NCI-H82 (cell line): ENCODE results near the gene SPI1.
A peak's percentile ranks its signal among the peaks of the same experiment; 100 is the strongest.
"Not testable (repeated sequence)": the region's sequence is repeated elsewhere in the genome, so short reads cannot be mapped to it uniquely, and the experiment has no call there.

Experiments used
- DNase-seq: peaks from one replicate; lab custom pipeline; 2025; lab: John Stamatoyannopoulos, UW

SPI1 gene

DNA sequence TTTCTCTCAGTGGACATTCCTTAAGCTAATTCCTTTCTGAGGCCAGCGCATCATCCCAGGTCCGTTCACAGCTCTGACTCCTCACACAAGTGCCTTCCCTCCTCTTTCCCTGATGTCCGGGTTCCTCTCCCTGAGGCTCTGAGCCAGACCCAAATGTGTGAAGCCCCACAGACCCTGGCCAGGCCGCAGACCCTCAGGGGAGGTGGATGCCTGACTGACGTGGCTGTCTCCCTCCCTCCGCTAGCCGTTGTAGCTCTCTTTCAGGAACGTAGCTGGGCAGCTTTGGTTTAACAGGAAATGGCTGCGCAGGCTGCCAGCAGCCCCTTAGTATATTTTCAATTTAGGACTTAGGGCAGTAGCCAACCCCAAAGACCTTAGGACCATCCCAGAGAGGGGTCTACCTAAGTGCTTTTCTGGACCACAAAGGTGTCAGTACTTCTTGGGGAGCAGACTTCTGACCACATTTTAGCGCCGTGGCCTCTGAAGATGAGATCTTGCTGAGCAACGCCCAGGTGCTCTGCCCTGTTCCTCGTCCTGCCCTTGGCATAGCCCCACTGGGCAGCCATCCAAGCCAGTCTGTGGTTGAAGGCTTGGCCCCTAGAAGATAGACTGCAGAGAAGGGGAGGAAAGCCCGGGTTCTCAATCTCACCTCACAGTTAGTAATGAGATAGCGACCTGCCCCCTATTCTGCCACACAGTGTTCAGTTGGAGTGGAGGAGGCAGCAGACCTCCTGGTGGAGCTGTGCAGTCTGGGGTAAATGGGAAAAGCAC lies 52.9 kb downstream of the SPI1 start:
- no peak for DNase-seq

DNA sequence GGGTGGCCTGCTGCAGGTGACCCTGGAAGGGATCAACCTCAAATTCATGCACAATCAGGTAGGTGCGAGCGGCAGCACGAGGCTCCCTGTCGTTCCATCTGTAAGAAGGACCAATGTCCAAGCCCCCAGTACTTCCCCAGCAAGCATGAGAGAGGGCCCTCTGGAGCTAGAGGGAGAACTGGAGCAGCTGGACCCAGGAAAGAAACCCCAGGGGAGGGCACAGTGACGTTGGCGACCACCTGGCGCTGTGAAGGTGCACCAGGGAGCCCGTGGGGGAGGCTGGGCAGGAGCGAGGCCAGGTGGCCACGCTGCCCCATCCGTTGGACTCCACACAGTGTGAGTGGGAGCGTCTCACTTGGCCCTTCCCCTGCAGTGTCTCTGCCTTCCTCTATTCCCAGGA lies 53.8 kb downstream of the SPI1 start:
- no peak for DNase-seq

DNA sequence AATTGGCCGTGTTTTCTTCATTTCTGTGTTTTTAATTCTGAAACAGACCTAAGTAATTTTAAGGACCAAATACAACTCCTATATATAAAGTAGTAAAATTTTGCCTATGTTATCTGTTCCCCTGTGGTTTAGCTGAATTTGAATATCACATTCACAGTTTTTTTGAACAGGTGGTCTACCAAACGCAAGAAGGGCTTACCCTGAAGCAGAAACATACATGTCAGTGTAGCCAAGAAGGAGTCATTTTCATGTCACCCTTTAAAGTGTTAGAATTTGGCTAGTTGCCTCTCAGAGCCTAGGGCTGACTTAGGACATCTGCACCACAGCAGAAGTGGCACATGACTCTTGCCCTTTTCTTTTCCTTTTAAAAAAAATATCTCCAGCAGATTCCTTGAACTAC lies 60.2 kb downstream of the SPI1 start:
- no peak for DNase-seq

DNA sequence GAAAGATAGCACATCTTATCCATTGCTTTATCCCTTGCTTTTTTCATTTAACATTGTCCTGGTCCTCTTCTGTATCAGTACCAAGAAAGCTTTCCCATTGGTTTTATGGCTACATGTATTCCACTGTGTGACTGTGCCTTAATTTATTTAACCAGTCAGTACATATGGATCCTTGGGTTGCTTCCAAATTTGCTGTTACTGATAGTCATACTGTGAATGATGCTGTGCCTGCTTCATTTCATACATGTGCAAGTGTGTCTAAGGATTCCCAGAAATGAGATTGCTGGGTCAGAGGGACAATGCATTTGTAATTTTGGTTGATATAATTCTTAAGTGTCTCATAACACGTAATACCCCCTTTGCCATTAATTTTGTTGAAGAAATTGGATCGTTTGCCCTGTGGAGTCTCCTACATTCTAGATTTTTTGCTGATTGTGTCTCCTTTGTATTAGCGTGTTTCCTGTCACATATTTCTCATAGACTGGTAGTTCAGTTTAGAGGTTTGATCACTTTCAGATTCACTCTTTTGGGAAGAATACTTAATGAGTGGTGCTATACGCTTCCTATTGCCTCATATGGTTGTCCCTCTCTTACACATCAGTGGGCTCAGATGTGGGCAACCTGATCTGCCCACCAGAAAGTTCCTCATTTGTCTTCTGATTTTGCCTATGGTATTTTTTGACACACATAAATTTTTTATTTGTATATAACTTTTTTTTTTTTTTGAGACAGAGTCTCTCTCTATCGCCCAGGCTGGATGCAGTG lies 61.1 kb downstream of the SPI1 start:
- no peak for DNase-seq

DNA sequence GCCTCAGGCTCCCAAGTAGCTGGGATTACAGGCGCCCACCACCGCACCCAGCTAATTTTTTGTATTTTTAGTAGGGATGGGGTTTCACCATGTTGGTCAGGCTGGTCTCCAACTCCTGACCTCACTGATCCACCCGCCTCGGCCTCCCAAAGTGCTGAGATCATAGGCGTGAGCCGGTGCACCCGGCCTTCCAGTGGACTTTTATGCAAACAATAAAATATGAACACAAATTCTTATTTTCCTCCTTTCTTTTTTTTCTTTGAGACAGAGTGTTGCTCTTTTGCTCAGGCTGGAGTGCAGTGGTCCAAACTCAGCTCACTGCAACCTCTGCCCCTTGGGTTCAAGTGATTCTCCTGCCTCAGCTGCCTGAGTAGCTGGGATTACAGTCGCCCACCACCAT lies 61.8 kb downstream of the SPI1 start:
- not testable (repeated sequence) for DNase-seq

- DNase-seq = no peak
Measured at GRCh38 chr11:47314992-47315391, 63.4 kb downstream of the SPI1 start.

DNA sequence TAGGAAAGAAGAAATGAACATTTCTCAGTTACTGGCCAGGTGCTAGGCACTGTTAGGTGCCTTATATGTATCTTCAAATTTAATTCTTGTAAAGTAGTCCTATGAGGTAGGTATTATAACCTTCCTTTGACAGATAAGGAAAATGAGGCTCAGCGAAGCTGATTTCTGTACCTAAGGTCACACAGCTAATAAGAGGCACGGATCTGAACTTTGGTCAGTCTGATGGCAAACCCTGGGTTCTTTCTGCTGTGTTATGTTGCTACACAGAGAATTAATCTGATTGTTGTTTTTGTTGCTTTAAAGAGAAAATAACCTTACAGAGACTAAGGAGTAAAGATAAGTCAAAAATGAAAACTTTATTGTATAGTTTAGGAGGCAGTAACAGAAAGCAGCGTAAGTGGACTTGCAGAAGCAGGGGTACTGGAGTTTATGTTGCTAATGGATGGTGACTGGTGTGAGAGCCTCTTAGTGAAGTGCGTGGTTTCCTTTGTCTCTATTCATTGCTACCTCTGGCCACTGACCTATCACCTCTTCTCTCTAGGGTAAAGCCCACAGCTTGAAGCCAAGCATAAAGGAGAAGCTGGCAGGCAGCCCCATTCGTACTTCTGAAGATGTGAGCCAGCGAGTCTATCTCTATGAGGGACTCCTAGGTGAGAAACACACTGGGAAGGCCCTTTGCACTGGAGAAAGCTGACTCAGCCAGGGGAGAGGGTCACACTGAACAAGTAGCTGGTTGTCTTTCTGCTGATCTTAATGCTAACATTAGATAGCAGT lies 70.1 kb downstream of the SPI1 start:
- DNase-seq = no peak

DNA sequence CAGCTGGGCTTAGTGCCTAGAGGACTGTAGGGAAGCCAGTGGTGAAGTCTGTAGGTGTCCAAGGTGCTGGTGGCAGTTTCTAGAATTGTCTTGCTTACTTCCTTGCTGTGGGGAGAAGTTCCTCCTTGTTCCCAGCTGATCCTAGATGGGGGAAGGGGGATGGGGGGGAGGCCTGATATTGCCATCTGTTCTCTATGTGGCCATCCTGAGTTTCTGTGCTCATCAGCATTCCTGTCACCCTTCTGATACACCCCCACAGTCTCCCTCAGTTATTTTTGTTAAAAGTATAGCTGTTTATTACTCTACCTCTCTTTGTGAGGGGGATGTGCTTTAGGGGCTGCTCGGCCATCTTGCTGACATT lies 71.9 kb downstream of the SPI1 start:
- DNase-seq = peak; percentile 78

DNA sequence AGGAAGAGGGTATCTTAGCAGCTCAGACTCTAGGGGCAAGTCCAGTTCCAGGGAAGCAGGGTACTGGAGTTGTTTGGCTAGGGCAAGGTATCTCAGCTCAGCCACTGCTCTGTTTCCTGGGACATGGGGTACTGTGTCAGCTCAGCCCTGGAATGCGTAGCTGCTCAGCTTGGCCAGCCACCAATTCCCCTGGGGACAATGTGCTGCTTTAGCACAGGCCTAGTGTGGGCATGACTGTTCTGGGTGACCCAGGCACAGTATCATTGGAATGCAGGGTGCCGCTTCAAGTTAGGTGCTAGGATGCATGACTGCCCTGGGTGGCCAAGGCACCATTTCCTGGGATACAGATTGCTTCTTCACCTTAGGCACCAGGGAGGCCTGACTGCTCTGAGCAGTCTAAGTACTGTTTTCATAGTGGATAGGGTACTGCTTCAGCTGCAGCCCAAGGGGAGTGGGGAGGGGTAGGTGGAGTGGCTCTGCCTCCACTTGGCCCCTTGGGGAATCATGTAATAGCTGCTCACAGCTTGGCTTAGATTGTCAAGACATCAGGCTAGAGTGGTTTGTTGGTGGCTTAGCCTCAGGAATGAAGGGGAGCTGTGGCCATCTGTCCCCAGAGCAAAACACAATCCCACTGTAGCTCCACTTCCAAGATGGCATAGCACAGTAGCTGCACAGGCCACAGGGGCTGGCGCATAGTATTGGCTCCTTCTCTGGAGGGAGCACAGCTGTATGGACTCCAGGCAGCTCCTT lies 72.4 kb downstream of the SPI1 start:
- peak; percentile 91 for DNase-seq
